Stimulated activated CD8-positive, alpha-beta memory T cell treated with anti-CD3 and anti-CD28 coated beads, Interleukin-15, amount 100 ng/mL, for 48 hours (primary cell): Measurements from ENCODE around the gene ARHGAP40.
"Not testable (repeated sequence)": the region's sequence is repeated elsewhere in the genome, so short reads cannot be mapped to it uniquely, and the experiment has no call there.

ENCODE experiments used
- DNase-seq, 2 donors: peaks; one replicate each; pipeline ENCODE4 v3.0.0-alpha.2; 2020; ENCODE audit warnings: low read depth in 2 of 2

Gene ARHGAP40

DNA sequence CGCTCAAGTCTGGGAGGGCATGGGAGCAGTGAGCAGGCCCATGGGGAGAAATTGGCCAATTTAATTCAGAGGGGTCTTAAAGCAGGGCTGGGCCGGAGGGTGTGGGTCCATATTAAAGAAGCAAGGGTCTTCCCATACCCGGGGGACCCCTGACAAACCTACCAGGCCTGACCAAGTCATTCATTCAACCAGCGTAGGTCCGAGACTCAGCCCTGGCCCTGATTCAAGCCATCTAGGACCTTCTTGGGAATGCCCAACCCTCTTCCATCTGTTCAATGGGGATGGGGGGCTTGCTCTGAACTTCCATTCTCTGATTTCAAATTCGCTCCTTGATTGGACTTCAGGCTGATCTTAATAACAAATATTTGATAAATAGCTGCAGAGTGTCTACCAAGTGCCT, 13.3 kb upstream of the ARHGAP40 start:
- DNase-seq: no peak

DNA sequence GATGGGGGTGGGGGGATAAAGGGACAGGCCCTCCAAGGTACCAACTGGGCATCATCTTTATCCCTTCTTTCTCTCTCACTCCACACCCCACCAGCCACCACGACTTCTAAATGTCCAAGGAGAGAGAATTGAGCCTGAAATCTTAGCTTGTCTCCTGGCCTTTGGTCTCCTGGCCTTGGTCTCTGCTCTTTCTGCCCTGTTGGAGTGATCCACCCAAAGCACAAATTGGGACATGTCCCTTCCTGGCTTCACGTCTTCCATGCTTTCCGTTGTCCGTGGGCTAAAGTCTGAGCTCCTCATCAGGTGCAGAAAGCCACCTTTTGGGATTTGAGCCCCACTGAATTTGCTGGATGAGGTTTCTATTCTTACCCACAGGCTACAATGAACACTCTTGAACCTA, 12.3 kb upstream of the ARHGAP40 start:
- no peak for DNase-seq

DNA sequence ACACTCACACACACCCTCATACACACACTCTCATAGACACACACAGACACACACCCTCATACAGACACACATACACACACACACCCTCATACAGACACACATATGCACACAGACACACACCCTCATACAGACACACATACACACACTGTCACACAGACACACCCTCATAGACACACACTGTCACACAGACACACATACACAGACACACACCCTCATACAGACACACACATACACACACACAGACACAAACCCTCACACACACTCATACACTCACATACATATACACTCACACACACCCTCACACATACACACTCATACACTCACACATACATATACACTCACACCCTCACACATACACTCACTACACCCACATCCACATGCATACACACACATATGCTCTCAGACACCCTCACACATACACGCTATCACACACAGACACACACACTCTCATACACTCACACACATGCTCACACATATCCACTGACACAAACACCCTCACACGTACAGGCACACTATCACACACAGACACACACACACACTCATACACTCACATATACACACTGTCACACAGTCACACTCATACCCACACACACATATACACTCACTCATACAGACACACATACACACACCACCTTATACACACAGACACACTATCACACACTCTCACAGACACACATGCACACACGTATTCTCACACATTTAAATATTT, 11.5 kb upstream of the ARHGAP40 start:
- no peak for DNase-seq

DNA sequence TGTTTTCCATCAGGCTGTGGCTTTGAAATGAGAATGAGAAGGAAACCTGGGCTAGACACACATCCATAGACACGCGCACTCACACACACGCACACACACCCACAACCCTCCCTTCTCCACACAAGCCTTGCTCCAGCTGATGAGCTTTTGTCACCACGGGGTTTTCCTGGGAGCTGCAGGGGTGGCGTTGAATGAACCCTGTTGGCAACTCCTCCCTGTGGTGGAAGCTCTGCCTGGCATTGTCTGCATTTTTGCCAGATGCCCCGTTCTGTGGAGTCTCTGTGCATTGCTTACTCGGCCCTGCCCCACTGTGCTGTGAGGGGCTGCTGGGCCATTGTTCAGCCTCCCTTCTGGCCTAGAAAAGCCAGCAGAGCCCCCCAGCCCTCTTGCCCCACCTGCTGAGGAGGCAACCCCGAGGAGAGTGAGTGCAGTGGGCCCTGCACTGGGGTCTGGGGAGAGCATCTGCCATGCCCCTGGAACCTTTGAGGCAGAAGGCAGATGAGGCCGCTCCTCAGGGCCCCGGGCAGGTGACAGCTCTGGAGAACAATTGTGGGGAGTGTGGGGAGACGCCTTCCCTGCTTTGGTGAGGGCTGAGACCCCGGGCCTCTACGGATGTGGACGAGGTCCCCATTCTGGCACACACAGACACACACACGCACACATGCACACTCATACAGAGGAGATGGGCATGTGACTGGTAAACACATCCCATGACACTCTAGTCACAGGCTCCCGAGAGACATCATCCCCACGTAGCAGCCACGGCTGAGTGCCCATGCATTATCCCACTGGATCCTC, 10.7 kb upstream of the ARHGAP40 start:
- DNase-seq: no peak

DNA sequence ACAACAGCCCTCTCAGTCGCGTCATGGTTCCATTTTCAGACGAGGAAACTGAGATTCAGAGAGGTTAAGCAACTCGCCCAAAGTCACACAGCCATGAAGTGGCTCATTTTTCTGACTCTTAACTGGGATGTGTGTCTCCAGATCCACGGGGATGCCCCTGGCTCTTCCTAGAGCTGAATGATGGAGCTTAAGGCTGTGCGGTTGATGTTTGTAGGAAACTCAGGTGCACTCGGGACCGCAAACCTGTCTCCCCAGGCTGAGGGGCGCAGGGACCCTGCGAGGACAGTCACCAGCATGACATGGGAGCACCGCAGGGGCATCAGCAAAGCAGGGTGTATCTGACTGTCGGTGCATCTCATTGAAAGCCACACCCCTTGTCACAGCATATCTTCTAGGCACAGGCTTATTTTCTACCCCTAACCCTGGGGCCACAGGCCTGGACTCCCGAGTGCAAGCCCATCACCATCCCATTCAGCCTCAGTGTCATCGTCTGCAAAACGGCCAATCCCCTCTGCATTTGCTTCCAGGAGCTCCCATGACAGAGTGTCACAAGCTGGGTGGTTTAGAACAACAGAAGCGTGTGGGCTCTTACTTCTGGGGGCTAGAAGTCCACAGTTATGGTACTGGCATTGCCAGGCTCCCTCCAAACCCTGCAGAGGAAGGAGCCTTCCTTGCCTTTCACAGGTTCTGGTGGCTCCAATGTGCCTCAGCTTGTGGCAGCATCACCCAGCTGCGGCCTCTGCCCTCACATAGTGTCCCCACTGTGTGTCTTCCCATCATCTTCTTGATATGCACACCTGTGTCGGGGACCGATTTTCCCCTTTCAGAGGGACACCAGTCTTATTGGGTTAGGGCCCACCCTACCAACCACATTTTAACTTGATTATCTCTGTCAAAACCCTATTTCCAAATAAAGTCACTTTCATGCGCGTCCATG, 9.9 kb upstream of the ARHGAP40 start:
- DNase-seq: no peak

- not testable (repeated sequence) for DNase-seq
Observed at GRCh38 chr20:38592411-38592790, 9.2 kb upstream of the ARHGAP40 start.

DNA sequence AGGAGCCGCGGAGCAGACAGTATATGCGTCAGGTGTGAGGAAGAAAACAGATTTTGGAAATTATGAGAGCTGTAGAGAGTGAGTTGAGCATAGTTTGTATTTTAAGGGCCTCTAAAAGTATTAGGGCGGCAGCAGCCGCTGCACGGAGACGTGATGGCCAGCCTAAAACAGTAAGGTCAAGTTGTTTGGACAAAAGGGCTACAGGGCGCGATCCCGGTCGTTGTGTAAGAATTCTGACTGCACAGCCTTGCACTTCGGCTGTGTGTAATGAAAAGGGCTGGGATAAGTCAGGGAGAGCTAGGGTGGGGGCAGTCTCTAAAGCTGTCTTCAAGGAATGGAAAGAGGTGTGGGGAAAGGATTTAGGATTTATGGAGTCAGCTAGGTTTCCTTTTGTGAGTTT, 7.3 kb upstream of the ARHGAP40 start:
- DNase-seq: not testable (repeated sequence)

GRCh38 chr20:38595886-38596285, 5.7 kb upstream of the ARHGAP40 start:
- not testable (repeated sequence) for DNase-seq

DNA sequence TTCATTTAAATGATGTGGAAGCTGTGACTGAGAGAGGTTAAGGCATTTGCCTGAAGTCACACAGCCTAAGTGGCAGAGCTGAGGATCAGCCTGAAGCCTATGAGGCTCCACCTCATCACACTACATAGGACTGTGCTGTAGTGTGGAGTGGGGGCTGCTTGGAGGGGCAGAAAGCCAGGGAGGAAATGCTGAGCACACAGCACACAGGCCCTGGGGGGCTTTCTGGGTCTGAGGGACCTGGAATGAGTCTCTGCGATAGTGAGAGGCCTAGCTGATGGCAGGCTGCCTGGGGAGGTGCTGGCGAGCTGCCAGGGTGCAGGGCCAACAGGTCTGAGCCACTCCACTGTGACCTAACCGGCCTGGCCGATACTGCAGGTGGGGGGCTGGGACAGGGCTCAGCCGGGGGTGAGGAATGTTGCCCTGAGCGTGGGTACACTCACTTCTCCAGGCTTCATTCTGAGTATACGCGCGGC, 2.2 kb upstream of the ARHGAP40 start:
- DNase-seq: no peak

DNA sequence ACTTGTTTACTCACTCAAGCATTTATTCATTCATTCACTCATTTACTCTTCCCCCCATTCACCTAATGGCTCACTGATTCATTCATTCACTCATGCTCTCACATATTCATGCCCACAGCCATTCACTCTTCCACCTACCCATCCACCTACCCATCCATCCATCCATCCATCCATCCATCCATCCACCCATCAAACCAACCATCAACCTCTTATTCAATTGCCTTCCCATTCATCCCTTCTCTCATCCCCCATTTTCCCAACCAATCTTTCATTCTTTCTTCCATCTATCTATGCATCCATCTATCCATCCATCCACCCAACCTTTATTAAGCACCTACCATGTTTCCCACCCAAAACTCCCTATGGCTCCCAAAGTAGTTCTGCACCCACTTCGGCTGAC, 1.6 kb upstream of the ARHGAP40 start:
- DNase-seq: no peak

DNA sequence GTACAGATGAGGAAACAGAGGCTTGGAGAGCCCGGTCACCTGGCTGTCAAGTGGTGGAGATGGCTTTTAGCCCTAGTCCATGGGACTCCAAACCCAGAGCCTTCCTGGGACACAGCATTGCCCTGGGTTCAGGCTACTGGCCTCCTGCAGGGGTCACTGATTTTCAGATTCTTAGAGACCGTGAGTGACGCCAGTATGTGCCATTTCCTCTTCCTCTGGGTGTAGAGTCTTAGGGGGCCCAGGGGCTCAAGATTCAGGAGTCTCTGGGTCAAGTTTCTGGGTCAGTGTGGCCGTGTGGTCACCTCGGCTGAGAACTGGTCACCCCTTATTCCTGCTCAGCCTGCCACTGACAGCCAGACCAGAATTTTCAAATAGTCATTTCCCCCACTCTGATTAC, 574 bp downstream of the ARHGAP40 start:
- DNase-seq: no peak

- DNase-seq: no peak
Observed at GRCh38 chr20:38603286-38603685, 1.7 kb downstream of the ARHGAP40 start.

DNA sequence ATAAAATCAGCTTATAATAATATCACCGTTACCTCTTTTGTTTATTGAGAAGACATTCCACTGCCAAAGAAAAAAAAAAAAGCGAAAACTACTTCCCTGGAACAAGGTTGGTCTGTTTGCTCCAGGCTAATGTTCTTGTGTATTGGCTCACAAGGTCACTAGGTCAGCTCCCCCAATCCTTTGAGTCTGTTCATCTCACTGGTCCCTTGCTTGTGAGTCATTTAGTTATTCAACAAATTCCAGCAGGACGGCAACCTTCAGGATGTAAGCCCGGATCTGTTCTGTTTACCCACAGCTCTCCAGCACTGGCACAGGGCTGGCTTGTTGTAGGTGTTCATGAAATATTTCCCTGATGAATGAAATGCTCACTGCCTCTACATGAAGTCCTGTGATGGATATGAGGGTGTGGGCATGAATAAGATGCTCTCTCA, 3.3 kb downstream of the ARHGAP40 start:
- no peak for DNase-seq

DNA sequence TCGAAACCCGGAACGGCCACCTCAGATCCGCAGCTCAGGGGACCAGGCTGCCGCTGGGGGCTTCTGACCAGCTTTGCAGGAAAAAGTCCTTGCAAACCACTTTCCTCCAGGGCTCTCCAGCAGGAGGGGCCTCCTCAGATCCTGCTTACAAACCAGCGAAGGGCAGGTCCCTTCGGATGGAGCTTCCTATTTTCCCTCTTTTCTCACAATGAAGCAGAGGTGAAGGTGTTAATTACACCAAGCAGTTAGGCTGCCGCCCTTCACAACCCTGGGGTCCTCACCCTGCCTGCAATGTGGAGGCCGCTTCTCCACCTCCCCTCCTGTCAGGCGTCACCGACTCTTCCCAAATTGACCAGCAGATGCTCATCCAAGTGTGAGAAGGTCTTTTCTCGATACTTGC, 5.7 kb downstream of the ARHGAP40 start:
- no peak for DNase-seq

DNA sequence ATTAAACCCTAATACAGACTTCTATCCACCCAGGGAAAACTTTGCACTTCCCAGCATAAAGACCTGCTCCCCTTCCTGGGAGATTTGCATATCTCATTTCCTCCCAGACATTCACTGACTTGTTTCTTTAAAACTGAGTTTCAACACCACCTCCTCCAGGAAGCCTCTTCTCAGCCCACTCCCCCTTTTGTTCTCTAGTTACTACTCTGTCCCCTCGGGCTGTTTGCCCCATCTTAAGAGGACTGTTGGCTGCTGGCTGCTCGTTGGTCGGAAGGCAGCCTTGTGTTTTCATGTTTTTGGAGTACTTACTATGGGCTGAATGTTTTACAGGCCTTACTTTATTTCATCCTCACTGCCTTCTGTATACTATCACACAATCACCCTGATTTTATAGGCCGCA, 6.6 kb downstream of the ARHGAP40 start:
- no peak for DNase-seq

DNA sequence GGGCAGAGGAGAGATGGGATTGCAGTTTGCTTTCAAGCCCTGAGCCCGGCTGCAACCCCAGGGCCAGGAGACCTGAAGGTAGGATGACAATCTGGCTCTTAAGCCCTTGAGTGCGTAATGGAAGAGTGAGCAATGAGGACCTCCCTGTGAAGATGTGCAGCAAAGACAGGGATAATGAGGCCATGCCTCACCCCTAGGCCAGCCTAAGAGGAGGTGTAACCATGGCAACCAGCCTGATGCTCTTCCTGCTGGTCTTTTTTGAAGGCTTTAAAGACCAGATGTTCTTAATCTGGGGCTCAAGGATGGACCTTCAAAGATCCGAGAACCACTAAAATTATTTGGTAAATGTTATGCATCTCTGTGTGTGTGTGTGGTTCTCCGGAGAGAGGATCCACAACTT, 8.2 kb downstream of the ARHGAP40 start:
- no peak for DNase-seq

- DNase-seq: no peak
Observed at GRCh38 chr20:38610521-38610920, 8.9 kb downstream of the ARHGAP40 start.

GRCh38 chr20:38612751-38613515, 11.3 kb downstream of the ARHGAP40 start:
- no peak for DNase-seq

DNA sequence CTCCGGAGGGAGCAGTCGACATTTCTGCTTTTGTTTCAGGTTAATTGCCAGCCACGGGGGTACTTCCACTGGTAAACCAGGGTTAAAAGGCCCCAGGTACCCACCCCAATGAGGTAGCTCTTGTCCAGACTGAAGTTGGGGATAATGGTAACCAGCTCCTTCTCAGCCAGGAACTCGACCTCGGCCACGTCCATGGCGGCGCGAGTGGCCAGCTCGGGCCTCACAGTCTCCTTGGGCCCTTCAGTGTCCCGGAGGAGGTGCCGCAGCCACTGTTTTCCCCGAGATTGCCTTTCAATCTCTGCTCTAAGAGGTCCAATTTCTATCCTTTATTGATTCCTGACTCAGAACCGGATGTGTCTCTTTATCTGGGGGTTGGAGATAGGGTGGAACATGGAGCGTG, 13.7 kb downstream of the ARHGAP40 start:
- no peak for DNase-seq

DNA sequence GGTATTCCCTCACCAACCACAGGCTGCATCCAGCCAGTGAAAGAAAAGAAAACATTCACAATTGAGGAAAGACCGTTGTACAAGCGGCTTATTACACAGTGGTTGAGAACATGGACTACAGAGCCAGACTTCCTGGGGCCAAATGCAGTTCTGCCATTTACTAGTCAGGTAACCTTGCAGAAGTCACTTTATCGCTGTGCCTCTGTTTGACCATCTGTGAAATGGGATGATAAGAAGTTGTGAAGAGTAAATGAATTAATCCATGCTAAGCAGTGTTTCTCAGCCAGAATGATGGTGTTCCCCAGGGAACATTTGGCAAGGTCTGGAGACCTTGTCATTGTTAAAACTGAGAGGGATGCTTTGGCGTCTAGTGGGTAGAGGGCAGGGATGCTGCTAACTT, 14.8 kb downstream of the ARHGAP40 start:
- DNase-seq: no peak
